Brain microvascular endothelial cell (primary cell): Measurements from ENCODE around the gene SYCE3.

Experiments
- DNase-seq: peaks from one replicate; pipeline ENCODE4 v3.0.0-alpha.2; 2020
- H3K27ac ChIP-seq: fragments of 250-450 bp; sonication (Bioruptor Pico); 2 replicates; pipeline ENCODE4 v1.5.1; 2020; ENCODE audit warnings: mild to moderate bottlenecking, moderate library complexity
- H3K27me3 ChIP-seq: fragments of 250-450 bp; sonication (Bioruptor Pico); replicated peaks from 2 replicates; pipeline ENCODE4 v1.5.1; 2020; ENCODE audit warnings: mild to moderate bottlenecking
- H3K36me3 ChIP-seq: fragments of 250-450 bp; sonication (Bioruptor Pico); replicated peaks from 2 replicates; pipeline ENCODE4 v1.5.1; 2020; ENCODE audit warnings: mild to moderate bottlenecking
- H3K4me3 ChIP-seq: 2 replicates; pipeline ENCODE4 v1.5.1; 2011; ENCODE audit warnings: low read depth, mild to moderate bottlenecking, control low read depth, low read length, moderate library complexity
- in situ Hi-C: cut with HindIII; loops from 2 replicates; pipeline ENCODE4 v1.10.0; 2017; ENCODE audit warnings: low sequenced_read_pairs, low pct_ligation_motif_present
- TF ChIP-seq, protein P1 (sequence below): IDR thresholded peaks from 2 replicates; pipeline ENCODE4 v1.5.1; 2011; ENCODE audit warnings: low read depth, mild to moderate bottlenecking, moderate library complexity, low read length, control low read depth, inconsistent platforms; ENCODE audit errors: missing control alignments

SYCE3 gene

DNA sequence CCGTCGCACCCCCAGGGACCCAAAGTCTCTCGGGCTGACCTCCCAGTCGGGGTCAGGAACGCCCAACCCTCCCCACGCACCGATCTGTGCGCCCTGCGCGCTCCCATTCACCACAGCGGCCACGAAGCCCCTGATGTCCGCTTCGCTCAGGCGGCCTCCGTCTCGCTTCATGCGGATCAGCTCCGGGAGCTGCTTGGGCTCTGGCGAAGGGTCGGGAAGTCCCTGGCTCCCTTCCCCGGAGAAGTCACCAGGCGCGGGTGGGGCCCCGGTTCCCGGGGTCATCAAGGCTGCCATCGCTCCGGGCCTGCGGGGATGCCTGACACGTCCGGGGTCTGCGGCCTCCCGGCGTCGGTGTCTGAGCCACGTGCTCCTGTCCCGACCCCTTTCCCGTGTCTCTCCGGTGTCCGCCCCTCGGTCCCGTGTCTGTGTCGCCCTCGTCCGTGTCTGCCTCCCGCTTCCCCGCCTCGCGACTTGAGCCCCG, 33.3 kb downstream of the SYCE3 start:
- Histone ChIP-seq H3K36me3 (no peaks in the 10 kb centered on the region), H3K27me3 (no peaks in the 10 kb centered on the region), H3K27ac (no peak overlapping the region), H3K4me3 (peak overlapping the region; percentile 41)
- in situ Hi-C loops: no loop called here
- no peak for DNase-seq
- TF ChIP-seq, protein P1, sequence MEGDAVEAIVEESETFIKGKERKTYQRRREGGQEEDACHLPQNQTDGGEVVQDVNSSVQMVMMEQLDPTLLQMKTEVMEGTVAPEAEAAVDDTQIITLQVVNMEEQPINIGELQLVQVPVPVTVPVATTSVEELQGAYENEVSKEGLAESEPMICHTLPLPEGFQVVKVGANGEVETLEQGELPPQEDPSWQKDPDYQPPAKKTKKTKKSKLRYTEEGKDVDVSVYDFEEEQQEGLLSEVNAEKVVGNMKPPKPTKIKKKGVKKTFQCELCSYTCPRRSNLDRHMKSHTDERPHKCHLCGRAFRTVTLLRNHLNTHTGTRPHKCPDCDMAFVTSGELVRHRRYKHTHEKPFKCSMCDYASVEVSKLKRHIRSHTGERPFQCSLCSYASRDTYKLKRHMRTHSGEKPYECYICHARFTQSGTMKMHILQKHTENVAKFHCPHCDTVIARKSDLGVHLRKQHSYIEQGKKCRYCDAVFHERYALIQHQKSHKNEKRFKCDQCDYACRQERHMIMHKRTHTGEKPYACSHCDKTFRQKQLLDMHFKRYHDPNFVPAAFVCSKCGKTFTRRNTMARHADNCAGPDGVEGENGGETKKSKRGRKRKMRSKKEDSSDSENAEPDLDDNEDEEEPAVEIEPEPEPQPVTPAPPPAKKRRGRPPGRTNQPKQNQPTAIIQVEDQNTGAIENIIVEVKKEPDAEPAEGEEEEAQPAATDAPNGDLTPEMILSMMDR: no peak

- no peak for DNase-seq
- H3K27ac ChIP-seq: no peak overlapping the region
- no peaks in the 10 kb centered on the region for H3K27me3 ChIP-seq
- H3K4me3 ChIP-seq: no peak overlapping the region
- TF ChIP-seq, protein P1: no peak
- H3K36me3 ChIP-seq: no peaks in the 10 kb centered on the region
- in situ Hi-C loops: no loop called here
Measured at GRCh38 chr22:50528682-50529415, 33.9 kb downstream of the SYCE3 start.

GRCh38 chr22:50527921-50528681, 34.6 kb downstream of the SYCE3 start:
- Histone ChIP-seq H3K36me3 (peaks cover 7% of the 10 kb centered on the region), H3K4me3 (no peak overlapping the region), H3K27ac (no peak overlapping the region), H3K27me3 (no peaks in the 10 kb centered on the region)
- TF ChIP-seq, protein P1: no peak
- in situ Hi-C loops: no loop called here
- no peak for DNase-seq

GRCh38 chr22:50526834-50527801, 35.6 kb downstream of the SYCE3 start:
- no peaks in the 10 kb centered on the region for H3K27me3 ChIP-seq
- peaks cover 15% of the 10 kb centered on the region for H3K36me3 ChIP-seq
- no peak for DNase-seq
- TF ChIP-seq, protein P1: no peak
- H3K27ac ChIP-seq: no peak overlapping the region
- peak overlapping the region; percentile 70 for H3K4me3 ChIP-seq
- in situ Hi-C loops: no loop called here

GRCh38 chr22:50526108-50526833, 36.4 kb downstream of the SYCE3 start:
- Histone ChIP-seq H3K36me3 (peaks cover 15% of the 10 kb centered on the region), H3K27me3 (no peaks in the 10 kb centered on the region), H3K4me3 (peak overlapping the region; percentile 70), H3K27ac (peak overlapping the region; percentile 89)
- TF ChIP-seq, protein P1: peak; percentile 35
- in situ Hi-C loops: no loop called here
- peak; percentile 44 for DNase-seq
